Stimulated activated naive B cell treated with anti-CD40 and anti-IgM and Interleukin-4, amounts not matched to agents 10 μg/mL and 1 μg/mL and 100 μg/mL, for 72 hours (primary cell): Measurements from ENCODE around the gene FSIP1.

Experiments
- ATAC-seq, 2 donors: fragments of 150-1000 bp; cut with Tn5 transposase; replicated peaks; 2 replicates each; pipeline ENCODE4 v1.10.0; 2021; ENCODE audit warnings: moderate library complexity in 1 of 2
- DNase-seq: peaks from one replicate; pipeline ENCODE4 v3.0.0; 2021
- H3K27ac Mint-ChIP-seq: one replicate; pipeline ENCODE4 v1.8.0; 2022; ENCODE audit warnings: mild to moderate bottlenecking, mixed read lengths
- H3K27me3 Mint-ChIP-seq, 2 donors: one replicate each; pipeline ENCODE4 v1.8.0; 2022; ENCODE audit warnings: mixed read lengths in 2 of 2
- H3K36me3 Mint-ChIP-seq, 2 donors: one replicate each; pipeline ENCODE4 v1.8.0; 2022; ENCODE audit warnings: mixed read lengths in 2 of 2, mild to moderate bottlenecking in 1 of 2
- H3K4me1 Mint-ChIP-seq, 2 donors: one replicate each; pipeline ENCODE4 v1.8.0; 2022; ENCODE audit warnings: mixed read lengths in 2 of 2, mild to moderate bottlenecking in 1 of 2
- H3K4me3 Mint-ChIP-seq, 2 donors: one replicate each; pipeline ENCODE4 v1.8.0; 2022; ENCODE audit warnings: mild to moderate bottlenecking in 2 of 2, mixed read lengths in 2 of 2, moderate library complexity in 1 of 2
- H3K9me3 Mint-ChIP-seq, 2 donors: one replicate each; pipeline ENCODE4 v1.8.0; 2022; ENCODE audit warnings: mixed read lengths in 2 of 2, mild to moderate bottlenecking in 1 of 2

The FSIP1 gene

DNA sequence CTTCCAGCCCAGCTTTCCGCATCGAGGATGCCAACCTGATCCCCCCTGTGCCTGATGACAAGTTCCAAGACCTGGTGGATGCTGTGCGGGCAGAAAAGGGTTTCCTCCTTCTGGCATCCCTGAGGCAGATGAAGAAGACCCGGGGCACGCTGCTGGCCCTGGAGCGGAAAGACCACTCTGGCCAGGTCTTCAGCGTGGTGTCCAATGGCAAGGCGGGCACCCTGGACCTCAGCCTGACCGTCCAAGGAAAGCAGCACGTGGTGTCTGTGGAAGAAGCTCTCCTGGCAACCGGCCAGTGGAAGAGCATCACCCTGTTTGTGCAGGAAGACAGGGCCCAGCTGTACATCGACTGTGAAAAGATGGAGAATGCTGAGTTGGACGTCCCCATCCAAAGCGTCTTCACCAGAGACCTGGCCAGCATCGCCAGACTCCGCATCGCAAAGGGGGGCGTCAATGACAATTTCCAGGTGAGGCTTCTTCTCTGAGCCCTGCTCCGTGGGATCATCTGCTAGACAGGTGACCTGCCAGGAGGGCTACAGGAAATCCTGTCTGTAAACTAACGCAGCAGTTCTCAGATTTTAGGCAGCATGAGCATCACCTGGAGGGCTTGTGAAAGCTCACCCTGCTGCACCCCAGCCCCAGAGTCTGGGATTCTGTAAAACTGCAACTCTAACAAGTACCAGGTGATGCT is 200.2 kb downstream of the FSIP1 start:
- DNase-seq, result no peak
- ATAC-seq, result no peak

GRCh38 chr15:39581793-39582285 is 200.8 kb downstream of the FSIP1 start:
- DNase-seq (no peak), ATAC-seq (no peak)
- H3K4me1 Mint-ChIP-seq, result peaks cover 7 to 16% of the 10 kb centered on the region in 2 donors
- H3K4me3 Mint-ChIP-seq, result peak overlapping the region; percentile 11 to 78
- H3K9me3 Mint-ChIP-seq, result no peaks in the 10 kb centered on the region
- H3K36me3 Mint-ChIP-seq, result no peaks in the 10 kb centered on the region
- H3K27ac Mint-ChIP-seq, result no peak overlapping the region
- peaks cover 53 to 56% of the 10 kb centered on the region in 2 donors for H3K27me3 Mint-ChIP-seq

More for the DNA sequence above, 200.2 kb downstream of the FSIP1 start:
- Mint-ChIP-seq H3K27ac (no peak overlapping the region), H3K36me3 (no peaks in the 10 kb centered on the region), H3K4me3 (no peak overlapping the region), H3K9me3 (no peaks in the 10 kb centered on the region), H3K27me3 (peaks cover 49 to 56% of the 10 kb centered on the region in 2 donors), H3K4me1 (peaks cover 7 to 16% of the 10 kb centered on the region in 2 donors)

- peak in 1 of 2 donors; percentile 19 for ATAC-seq
- Mint-ChIP-seq H3K9me3 (no peaks in the 10 kb centered on the region), H3K27me3 (peaks cover 55 to 59% of the 10 kb centered on the region in 2 donors), H3K36me3 (no peaks in the 10 kb centered on the region), H3K4me3 (peak overlapping the region; percentile 11 to 78), H3K27ac (no peak overlapping the region), H3K4me1 (peaks cover 7 to 16% of the 10 kb centered on the region in 2 donors)
- DNase-seq, result no peak
Observed at GRCh38 chr15:39581242-39581792, 201.3 kb downstream of the FSIP1 start.

DNA sequence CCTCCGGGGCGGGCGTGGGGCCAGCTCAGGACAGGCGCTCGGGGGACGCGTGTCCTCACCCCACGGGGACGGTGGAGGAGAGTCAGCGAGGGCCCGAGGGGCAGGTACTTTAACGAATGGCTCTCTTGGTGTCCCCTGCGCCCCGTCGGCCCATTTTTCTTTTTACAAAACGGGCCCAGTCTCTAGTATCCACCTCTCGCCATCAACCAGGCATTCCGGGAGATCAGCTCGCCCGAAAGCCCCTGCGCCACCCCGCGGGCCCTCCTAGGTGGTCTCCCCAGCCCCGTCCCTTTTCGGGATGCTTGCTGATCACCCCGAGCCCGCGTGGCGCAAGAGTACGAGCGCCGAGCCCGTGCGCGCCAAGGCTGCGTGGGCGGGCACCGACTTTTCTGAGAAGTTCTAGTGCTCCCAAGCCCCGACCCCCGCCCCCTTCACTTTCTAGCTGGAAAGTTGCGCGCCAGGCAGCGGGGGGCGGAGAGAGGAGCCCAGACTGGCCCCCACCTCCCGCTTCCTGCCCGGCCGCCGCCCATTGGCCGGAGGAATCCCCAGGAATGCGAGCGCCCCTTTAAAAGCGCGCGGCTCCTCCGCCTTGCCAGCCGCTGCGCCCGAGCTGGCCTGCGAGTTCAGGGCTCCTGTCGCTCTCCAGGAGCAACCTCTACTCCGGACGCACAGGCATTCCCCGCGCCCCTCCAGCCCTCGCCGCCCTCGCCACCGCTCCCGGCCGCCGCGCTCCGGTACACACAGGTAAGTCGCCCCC is 202.0 kb downstream of the FSIP1 start, which contains the start of gene THBS1:
TSS of gene THBS1 (plus strand) at position 595 of the 757 bp plus-strand sequence. CDS start 779 bp downstream, outside the sequence.
- Mint-ChIP-seq H3K4me1 (peaks cover 7 to 16% of the 10 kb centered on the region in 2 donors), H3K27me3 (peaks cover 53 to 63% of the 10 kb centered on the region in 2 donors), H3K27ac (no peak within 1 kb of the TSS), H3K4me3 (peak within 1 kb of the TSS; percentile 44 to 78), H3K36me3 (no peaks in the 10 kb centered on the region), H3K9me3 (no peaks in the 10 kb centered on the region)
- peak; percentile 11 to 32 for ATAC-seq
- DNase-seq, result no peak

DNA sequence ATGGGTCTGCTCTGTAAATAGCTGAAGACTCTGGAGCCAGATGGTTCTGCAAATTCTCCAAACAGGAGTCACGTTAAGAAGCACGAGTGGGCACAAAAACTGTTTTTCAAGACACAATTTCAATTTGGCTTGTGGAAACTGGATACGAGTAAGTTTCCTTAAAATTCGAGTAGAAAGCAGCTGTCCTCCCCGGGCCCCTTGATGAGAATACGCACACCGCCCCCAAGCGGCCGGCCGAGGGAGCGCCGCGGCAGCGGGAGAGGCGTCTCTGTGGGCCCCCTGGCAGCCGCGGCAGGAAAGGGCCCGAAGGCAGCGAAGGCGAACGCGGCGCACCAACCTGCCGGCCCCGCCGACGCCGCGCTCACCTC is 202.5 kb downstream of the FSIP1 start:
- H3K4me3 Mint-ChIP-seq, result peak overlapping the region; percentile 44 to 78
- peak; percentile 67 for DNase-seq
- H3K9me3 Mint-ChIP-seq, result no peaks in the 10 kb centered on the region
- peak; percentile 85 to 86 for ATAC-seq
- H3K36me3 Mint-ChIP-seq, result no peaks in the 10 kb centered on the region
- no peak overlapping the region for H3K27ac Mint-ChIP-seq
- H3K27me3 Mint-ChIP-seq, result peaks cover 54 to 69% of the 10 kb centered on the region in 2 donors
- peaks cover 7 to 16% of the 10 kb centered on the region in 2 donors for H3K4me1 Mint-ChIP-seq

- peaks cover 56 to 71% of the 10 kb centered on the region in 2 donors for H3K27me3 Mint-ChIP-seq
- H3K4me1 Mint-ChIP-seq, result peaks cover 7 to 16% of the 10 kb centered on the region in 2 donors
- H3K4me3 Mint-ChIP-seq, result peak overlapping the region in 1 of 2 donors; percentile 36
- DNase-seq (no peak), ATAC-seq (no peak)
- no peaks in the 10 kb centered on the region for H3K9me3 Mint-ChIP-seq
- no peak overlapping the region for H3K27ac Mint-ChIP-seq
- H3K36me3 Mint-ChIP-seq, result no peaks in the 10 kb centered on the region
Observed at GRCh38 chr15:39579487-39580116, 203.0 kb downstream of the FSIP1 start.

DNA sequence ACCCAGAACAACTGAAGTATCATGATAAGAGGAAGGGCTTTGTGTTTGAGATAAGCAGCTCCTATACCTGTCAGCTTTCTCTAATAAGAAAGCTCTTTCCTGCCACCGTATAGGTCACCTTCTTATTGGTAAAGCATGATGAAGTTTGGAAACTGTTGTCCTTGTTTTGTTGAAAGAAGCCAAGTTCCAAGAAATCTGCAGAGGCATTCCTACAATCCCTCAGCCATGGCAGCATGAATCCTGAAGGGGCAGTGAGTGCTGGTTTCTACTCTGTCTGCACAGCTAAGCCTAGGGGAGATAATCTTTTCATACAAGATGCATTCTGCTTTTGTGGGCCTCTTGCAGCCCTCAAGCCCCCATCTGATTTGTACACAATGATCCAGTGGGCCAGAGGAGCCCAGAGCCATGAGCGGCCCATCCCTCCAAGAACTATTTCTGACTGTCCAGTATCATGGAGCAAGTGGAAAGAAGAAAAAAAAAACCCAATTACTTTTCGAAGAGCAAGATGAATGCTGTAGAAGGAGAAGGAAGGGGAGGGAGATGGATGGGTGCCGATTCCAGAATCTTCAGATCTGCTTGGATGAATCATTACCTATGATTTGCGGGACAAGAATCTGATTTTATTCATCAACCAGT is 203.7 kb downstream of the FSIP1 start:
- no peak for DNase-seq
- Mint-ChIP-seq H3K27ac (no peak overlapping the region), H3K27me3 (peaks cover 54 to 69% of the 10 kb centered on the region in 2 donors), H3K4me3 (no peak overlapping the region), H3K36me3 (no peaks in the 10 kb centered on the region), H3K4me1 (peaks cover 7 to 16% of the 10 kb centered on the region in 2 donors), H3K9me3 (no peaks in the 10 kb centered on the region)
- no peak for ATAC-seq

DNA sequence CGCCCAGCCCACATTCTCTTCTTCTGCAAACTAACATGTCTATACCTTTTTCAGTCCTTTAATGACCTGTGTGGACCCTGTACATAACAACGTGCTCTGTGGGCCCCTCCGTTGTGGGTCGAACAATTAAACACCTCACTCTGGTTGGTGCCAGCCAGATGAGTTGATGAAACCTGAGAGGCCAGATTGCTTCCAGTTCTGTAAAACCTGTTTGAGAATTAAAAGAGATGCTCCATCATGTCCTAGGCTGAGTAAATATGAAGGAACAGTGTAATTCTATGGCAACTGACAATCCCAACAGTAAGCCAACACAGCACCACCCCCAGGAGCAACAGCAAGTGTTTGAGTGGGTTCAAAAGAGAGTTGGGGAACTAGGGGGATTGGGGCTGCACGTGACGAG is 207.5 kb downstream of the FSIP1 start:
- Mint-ChIP-seq H3K4me1 (peaks cover 3 to 5% of the 10 kb centered on the region in 2 donors), H3K27ac (no peak overlapping the region), H3K9me3 (no peaks in the 10 kb centered on the region), H3K36me3 (no peaks in the 10 kb centered on the region), H3K27me3 (peaks cover 39% of the 10 kb centered on the region in 2 donors), H3K4me3 (no peak overlapping the region)
- no peak for DNase-seq
- no peak for ATAC-seq

DNA sequence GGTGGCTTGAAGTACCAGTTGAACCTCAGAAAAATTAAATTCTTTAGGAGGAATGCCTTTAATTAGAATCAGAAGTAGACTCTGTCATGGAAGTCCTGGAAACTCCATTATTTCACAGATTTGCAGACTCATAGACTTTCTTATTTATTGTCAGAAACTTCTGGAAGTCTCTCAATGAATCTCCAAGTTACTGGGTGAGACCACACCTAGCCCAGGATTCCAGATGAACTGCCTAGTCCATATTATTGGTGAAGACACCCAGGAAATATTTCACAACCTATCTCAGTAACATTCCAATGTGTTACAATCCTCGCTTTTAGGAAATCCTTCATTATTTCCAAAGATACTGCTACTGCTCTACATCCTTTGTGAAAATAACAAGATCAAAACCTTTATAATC is 208.2 kb downstream of the FSIP1 start:
- H3K9me3 Mint-ChIP-seq, result no peaks in the 10 kb centered on the region
- no peak for ATAC-seq
- H3K4me3 Mint-ChIP-seq, result no peak overlapping the region
- H3K27ac Mint-ChIP-seq, result no peak overlapping the region
- H3K27me3 Mint-ChIP-seq, result peaks cover 31 to 35% of the 10 kb centered on the region in 2 donors
- H3K4me1 Mint-ChIP-seq, result no peaks in the 10 kb centered on the region
- no peaks in the 10 kb centered on the region for H3K36me3 Mint-ChIP-seq
- no peak for DNase-seq

DNA sequence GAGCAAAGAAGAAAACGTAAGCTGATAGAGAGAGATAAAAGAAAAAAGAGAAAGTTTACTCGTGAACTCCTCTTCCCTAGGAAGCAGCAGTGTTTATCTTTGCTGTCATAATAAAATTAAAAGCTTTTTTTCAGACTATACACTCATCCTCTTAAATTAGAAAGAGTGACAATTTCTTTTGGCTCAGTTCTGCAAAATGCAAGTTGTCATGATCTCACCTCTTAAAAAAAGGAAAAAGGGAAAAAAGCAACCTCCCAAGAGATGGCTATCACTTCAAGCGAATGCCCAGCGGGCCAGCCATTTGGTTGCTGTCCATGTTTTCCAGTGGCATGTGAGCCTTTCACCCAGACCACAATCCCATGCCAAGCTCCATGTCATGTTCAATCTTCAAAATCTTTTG is 208.8 kb downstream of the FSIP1 start:
- DNase-seq (no peak), ATAC-seq (no peak)
- Mint-ChIP-seq H3K4me3 (no peak overlapping the region), H3K4me1 (no peaks in the 10 kb centered on the region), H3K9me3 (peaks cover 0 to 1% of the 10 kb centered on the region in 2 donors), H3K27me3 (peaks cover 25 to 30% of the 10 kb centered on the region in 2 donors), H3K27ac (no peak overlapping the region), H3K36me3 (no peaks in the 10 kb centered on the region)

DNA sequence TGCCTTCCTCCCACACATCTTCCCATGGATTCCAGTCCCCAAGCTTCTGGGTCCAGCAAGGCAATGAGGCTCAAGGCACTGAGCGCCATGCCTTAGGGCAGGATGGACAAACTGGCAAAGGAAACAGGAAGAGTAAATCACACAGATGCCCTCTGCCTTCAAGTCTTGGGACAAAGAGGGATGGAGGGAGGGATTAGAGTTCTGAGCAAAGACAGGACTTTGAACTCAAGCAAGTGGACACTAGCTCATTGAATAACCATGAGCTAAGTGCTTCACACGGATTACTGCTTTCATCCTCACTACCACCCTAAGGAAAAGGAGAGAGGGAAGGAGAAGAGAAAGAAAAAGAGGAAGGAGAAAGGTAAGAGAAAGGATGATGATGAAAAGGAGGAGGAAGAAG is 209.4 kb downstream of the FSIP1 start:
- peaks cover 0 to 3% of the 10 kb centered on the region in 2 donors for H3K9me3 Mint-ChIP-seq
- no peak overlapping the region for H3K4me3 Mint-ChIP-seq
- no peaks in the 10 kb centered on the region for H3K4me1 Mint-ChIP-seq
- H3K36me3 Mint-ChIP-seq, result no peaks in the 10 kb centered on the region
- no peak for ATAC-seq
- H3K27ac Mint-ChIP-seq, result no peak overlapping the region
- no peak for DNase-seq
- H3K27me3 Mint-ChIP-seq, result peaks cover 23 to 28% of the 10 kb centered on the region in 2 donors

- H3K36me3 Mint-ChIP-seq, result no peaks in the 10 kb centered on the region
- DNase-seq, result no peak
Observed at GRCh38 chr15:39565851-39566250, 216.8 kb downstream of the FSIP1 start.

GRCh38 chr15:39564972-39565665 is 217.5 kb downstream of the FSIP1 start:
- no peaks in the 10 kb centered on the region for H3K4me1 Mint-ChIP-seq
- no peak for DNase-seq
- peaks cover 0 to under 1% of the 10 kb centered on the region in 2 donors for H3K27me3 Mint-ChIP-seq
- ATAC-seq, result no peak
- no peaks in the 10 kb centered on the region for H3K36me3 Mint-ChIP-seq
- H3K27ac Mint-ChIP-seq, result no peak overlapping the region
- H3K4me3 Mint-ChIP-seq, result no peak overlapping the region
- H3K9me3 Mint-ChIP-seq, result peaks cover 0 to 3% of the 10 kb centered on the region in 2 donors

More at GRCh38 chr15:39565851-39566250, 216.8 kb downstream of the FSIP1 start:
- Mint-ChIP-seq H3K9me3 (peaks cover 0 to 3% of the 10 kb centered on the region in 2 donors), H3K27ac (no peak overlapping the region), H3K27me3 (peaks cover 0 to 7% of the 10 kb centered on the region in 2 donors), H3K4me3 (no peak overlapping the region), H3K4me1 (no peaks in the 10 kb centered on the region)
- ATAC-seq, result no peak
